GM23338 (cell line): Measurements from ENCODE around the gene CDH4. TPM values are rescaled to one million over a fixed set of nuclear protein-coding genes. Genes with fewer than 3 reads are reported as not detected.

ENCODE experiments used
- ATAC-seq: fragments of 200-7000 bp; cut with Tn5 transposase; 3 replicates; pipeline ENCODE4 v1.9.1; 2020
- DNase-seq: peaks from one replicate; pipeline ENCODE4 v3.0.0-alpha.2; 2015; ENCODE audit warnings: low spot score
- H2AFZ ChIP-seq: fragments of 200-600 bp; sonication (generic); 2 replicates; pipeline ENCODE4 v1.8.0; 2016; ENCODE audit warnings: antibody characterized with exemption, mild to moderate bottlenecking, moderate library complexity
- H3F3A ChIP-seq: fragments of 200-600 bp; sonication (generic); replicated peaks from 2 replicates; pipeline ENCODE4 v1.8.0; 2017; ENCODE audit warnings: antibody characterized with exemption, mixed run types, low read depth
- H3K27ac ChIP-seq: fragments of 200-600 bp; sonication (generic); 2 replicates; pipeline ENCODE4 v1.6.1; 2016; ENCODE audit warnings: low read depth
- H3K27me3 ChIP-seq: fragments of 200-600 bp; sonication (generic); 2 replicates; pipeline ENCODE4 v1.8.0; 2016; ENCODE audit warnings: mild to moderate bottlenecking, mixed run types, moderate library complexity; ENCODE audit not compliant: insufficient read depth
- H3K36me3 ChIP-seq: fragments of 200-600 bp; sonication (generic); 2 replicates; pipeline ENCODE4 v1.8.0; 2016; ENCODE audit warnings: mild to moderate bottlenecking; ENCODE audit not compliant: insufficient read depth
- H3K4me1 ChIP-seq: fragments of 200-600 bp; sonication (generic); 2 replicates; pipeline ENCODE4 v1.8.0; 2016; ENCODE audit warnings: mild to moderate bottlenecking, moderate library complexity; ENCODE audit not compliant: insufficient read depth
- H3K4me2 ChIP-seq: fragments of 200-600 bp; sonication (generic); 2 replicates; pipeline ENCODE4 v1.7.1; 2017; ENCODE audit warnings: mixed run types
- H3K4me3 ChIP-seq: fragments of 200-600 bp; sonication (generic); 2 replicates; pipeline ENCODE4 v1.6.1; 2016; ENCODE audit warnings: mixed run types
- H3K79me2 ChIP-seq: fragments of 200-600 bp; sonication (generic); replicated peaks from 2 replicates; pipeline ENCODE4 v1.8.0; 2017; ENCODE audit warnings: mild to moderate bottlenecking; ENCODE audit not compliant: insufficient read depth
- H3K9me2 ChIP-seq: fragments of 200-600 bp; sonication (generic); 2 replicates; pipeline ENCODE4 v1.8.0; 2017; ENCODE audit not compliant: insufficient read depth
- H4K20me1 ChIP-seq: fragments of 200-600 bp; sonication (generic); replicated peaks from 2 replicates; pipeline ENCODE4 v1.8.0; 2017; ENCODE audit warnings: mild to moderate bottlenecking; ENCODE audit not compliant: insufficient read depth
- H3K27ac Mint-ChIP-seq: 2 replicates; pipeline ENCODE4 v1.8.0; 2020; ENCODE audit warnings: inconsistent platforms, mild to moderate bottlenecking, moderate library complexity, mixed read lengths
- H3K27me3 Mint-ChIP-seq: 3 replicates; pipeline ENCODE4 v1.8.0; 2022; ENCODE audit warnings: low read depth, mild to moderate bottlenecking, moderate library complexity, mixed read lengths, inconsistent platforms; ENCODE audit not compliant: insufficient read depth, poor library complexity
- H3K36me3 Mint-ChIP-seq: 3 replicates; pipeline ENCODE4 v1.8.0; 2021; ENCODE audit warnings: low read depth, mild to moderate bottlenecking, inconsistent platforms, moderate library complexity, mixed read lengths
- H3K4me1 Mint-ChIP-seq: 3 replicates; pipeline ENCODE4 v1.8.0; 2020; ENCODE audit warnings: mild to moderate bottlenecking, inconsistent platforms, mixed read lengths
- H3K4me3 Mint-ChIP-seq: 3 replicates; pipeline ENCODE4 v1.8.0; 2021; ENCODE audit warnings: moderate library complexity, mild to moderate bottlenecking, inconsistent platforms, mixed read lengths
- H3K9me3 Mint-ChIP-seq: 3 replicates; pipeline ENCODE4 v1.8.0; 2020; ENCODE audit warnings: moderate library complexity, mild to moderate bottlenecking, inconsistent platforms, mixed read lengths
- CREB1 ChIP-seq: fragments of 250-450 bp; sonication (Bioruptor Pico); IDR thresholded peaks from 2 replicates; pipeline ENCODE4 v1.5.0; 2020; ENCODE audit warnings: low read depth, mild to moderate bottlenecking, moderate library complexity
- CTCF ChIP-seq, 2 experiments: fragments of 200-600 bp in 1 of 2; sonication (generic) in 1 of 2; conservative IDR thresholded peaks; 2 replicates each; pipeline versions ENCODE4 v1.5.1 to v1.6.1; 2016 to 2017; ENCODE audit warnings: antibody characterized with exemption in 2 of 2, low read depth in 2 of 2, mild to moderate bottlenecking in 2 of 2, moderate library complexity in 1 of 2
- ETS1 ChIP-seq: IDR thresholded peaks from 2 replicates; pipeline ENCODE4 v1.6.1; 2016; ENCODE audit warnings: antibody characterized with exemption
- EZH2 ChIP-seq: fragments of 200-600 bp; sonication (generic); IDR thresholded peaks from one replicate; pipeline ENCODE4 v1.8.0; 2017; ENCODE audit warnings: antibody characterized with exemption, mild to moderate bottlenecking, low read depth; ENCODE audit not compliant: unreplicated experiment
- JUNB ChIP-seq: IDR thresholded peaks from one replicate; pipeline ENCODE4 v1.6.1; 2016; ENCODE audit warnings: antibody characterized with exemption; ENCODE audit not compliant: unreplicated experiment
- NANOG ChIP-seq: IDR thresholded peaks from 2 replicates; pipeline ENCODE4 v1.6.1; 2016; ENCODE audit warnings: antibody characterized with exemption, borderline replicate concordance
- POLR2AphosphoS5 ChIP-seq: IDR thresholded peaks from 2 replicates; pipeline ENCODE4 v1.6.1; 2016; ENCODE audit warnings: antibody characterized with exemption, low read depth
- REST ChIP-seq: IDR thresholded peaks from one replicate; pipeline ENCODE4 v1.6.1; 2018; ENCODE audit warnings: antibody characterized with exemption; ENCODE audit not compliant: unreplicated experiment
- STAT1 ChIP-seq: IDR thresholded peaks from one replicate; pipeline ENCODE4 v1.6.1; 2016; ENCODE audit warnings: antibody characterized with exemption; ENCODE audit not compliant: unreplicated experiment
- ZNF114 ChIP-seq: fragments of 250-450 bp; sonication (Bioruptor Pico); IDR thresholded peaks from 2 replicates; pipeline ENCODE4 v1.5.0; 2020; ENCODE audit warnings: mild to moderate bottlenecking, moderate library complexity
- ZNF331 ChIP-seq: fragments of 250-450 bp; sonication (Bioruptor Pico); IDR thresholded peaks from 2 replicates; pipeline ENCODE4 v1.5.0; 2020; ENCODE audit warnings: low read depth, mild to moderate bottlenecking, moderate library complexity
- ZNF462 ChIP-seq: fragments of 250-450 bp; sonication (Bioruptor Pico); IDR thresholded peaks from 2 replicates; pipeline ENCODE4 v1.5.0; 2020; ENCODE audit warnings: mild to moderate bottlenecking, moderate library complexity
- polyA plus RNA-seq: library from polyadenylated mRNA; unstranded; fragments of >200 nt; fragmentation: Nextera tagmentation; extraction: Ambion mirVana; gene quantifications from 2 replicates; pipeline ENCODE4 v1.2.1, GENCODE V29; 2016
- total RNA-seq: library from RNA; depleted of rRNA; stranded (reverse); fragments of >200 nt; shearing (Covaris generic); gene quantifications from 2 replicates; pipeline ENCODE4 v1.2.3, GENCODE V29; 2014

CDH4 gene
- total and polyA plus RNA-seq, 2 experiments from 2014 or later = 1.2 to 4.2 TPM

GRCh38 chr20:61596687-61597330 is 344.7 kb downstream of the CDH4 start:
- Mint-ChIP-seq H3K36me3 (peaks cover 23% of the 10 kb centered on the region), H3K27me3 (peaks cover 9% of the 10 kb centered on the region), H3K27ac (no peak overlapping the region), H3K9me3 (peaks cover 35% of the 10 kb centered on the region), H3K4me3 (no peak overlapping the region), H3K4me1 (no peaks in the 10 kb centered on the region)
- no peak for ATAC-seq
- no peaks in the 10 kb centered on the region for H3F3A ChIP-seq
- H3K4me2 ChIP-seq = no peak overlapping the region
- no peak overlapping the region for H2AFZ ChIP-seq
- no peaks in the 10 kb centered on the region for H4K20me1 ChIP-seq
- no peak overlapping the region for H3K27ac ChIP-seq
- H3K4me1 ChIP-seq = 0 out of 2 replicates have a peak, but pooled peaks cover 4% of the 10 kb centered on the region
- no peak overlapping the region for H3K4me3 ChIP-seq
- no peak for DNase-seq
- H3K27me3 ChIP-seq = no peaks in the 10 kb centered on the region
- TF ChIP-seq POLR2AphosphoS5 (no peak), REST (no peak), CTCF (conservative IDR thresholded peaks at IDR 0.05; ENCODE audit: low read depth in 2 of 2) (no peak), ZNF462 (CRISPR knock-in tag) (no peak), ZNF114 (no peak), EZH2 (no peak), ZNF331 (CRISPR knock-in tag) (no peak), CREB1 (CRISPR knock-in tag) (no peak), ETS1 (no peak), NANOG (no peak), STAT1 (no peak), JUNB (no peak)
- H3K36me3 ChIP-seq = no peaks in the 10 kb centered on the region
- H3K9me2 ChIP-seq = no peaks in the 10 kb centered on the region
- H3K79me2 ChIP-seq = no peaks in the 10 kb centered on the region
